Parathyroid adenoma (tissue), 2 donors: ENCODE measurements around the gene CCL13.

Experiments used
- H2AFZ ChIP-seq: fragments of 300-600 bp; sonication (generic); one replicate; pipeline ENCODE4 v1.7.0; 2017; ENCODE audit warnings: antibody characterized with exemption, mild to moderate bottlenecking
- H3K27ac ChIP-seq: fragments of 300-600 bp; sonication (generic); one replicate; pipeline ENCODE4 v1.7.0; 2017
- H3K27me3 ChIP-seq: fragments of 300-600 bp; sonication (generic); one replicate; pipeline ENCODE4 v1.7.0; 2017; ENCODE audit warnings: low read length; ENCODE audit not compliant: control insufficient read depth, insufficient read depth
- H3K36me3 ChIP-seq: fragments of 300-600 bp; sonication (generic); one replicate; pipeline ENCODE4 v1.7.0; 2017; ENCODE audit warnings: low read length; ENCODE audit not compliant: control insufficient read depth, insufficient read depth
- H3K4me1 ChIP-seq: fragments of 300-600 bp; sonication (generic); one replicate; pipeline ENCODE4 v1.7.0; 2017; ENCODE audit warnings: control low read depth
- H3K4me2 ChIP-seq: fragments of 300-600 bp; sonication (generic); one replicate; pipeline ENCODE4 v1.7.0; 2017; ENCODE audit warnings: low read length
- H3K4me3 ChIP-seq: fragments of 300-600 bp; sonication (generic); one replicate; pipeline ENCODE4 v1.7.0; 2017; ENCODE audit warnings: low read depth, low read length
- H3K79me2 ChIP-seq: fragments of 300-600 bp; sonication (generic); one replicate; pipeline ENCODE4 v1.7.0; 2017; ENCODE audit warnings: control low read depth
- H3K9ac ChIP-seq: fragments of 300-600 bp; sonication (generic); one replicate; pipeline ENCODE4 v1.7.0; 2017; ENCODE audit warnings: mild to moderate bottlenecking
- H3K9me3 ChIP-seq: fragments of 300-600 bp; sonication (generic); one replicate; pipeline ENCODE4 v1.7.0; 2017; ENCODE audit warnings: low read length; ENCODE audit not compliant: control insufficient read depth
- TF ChIP-seq, protein P1 (sequence below): fragments of 300-600 bp; sonication (generic); IDR thresholded peaks from one replicate; pipeline ENCODE4 v1.7.0; 2017; ENCODE audit warnings: antibody characterized with exemption, mild to moderate bottlenecking
- donor health status: primary hyperparathyroidism.

Gene CCL13

DNA sequence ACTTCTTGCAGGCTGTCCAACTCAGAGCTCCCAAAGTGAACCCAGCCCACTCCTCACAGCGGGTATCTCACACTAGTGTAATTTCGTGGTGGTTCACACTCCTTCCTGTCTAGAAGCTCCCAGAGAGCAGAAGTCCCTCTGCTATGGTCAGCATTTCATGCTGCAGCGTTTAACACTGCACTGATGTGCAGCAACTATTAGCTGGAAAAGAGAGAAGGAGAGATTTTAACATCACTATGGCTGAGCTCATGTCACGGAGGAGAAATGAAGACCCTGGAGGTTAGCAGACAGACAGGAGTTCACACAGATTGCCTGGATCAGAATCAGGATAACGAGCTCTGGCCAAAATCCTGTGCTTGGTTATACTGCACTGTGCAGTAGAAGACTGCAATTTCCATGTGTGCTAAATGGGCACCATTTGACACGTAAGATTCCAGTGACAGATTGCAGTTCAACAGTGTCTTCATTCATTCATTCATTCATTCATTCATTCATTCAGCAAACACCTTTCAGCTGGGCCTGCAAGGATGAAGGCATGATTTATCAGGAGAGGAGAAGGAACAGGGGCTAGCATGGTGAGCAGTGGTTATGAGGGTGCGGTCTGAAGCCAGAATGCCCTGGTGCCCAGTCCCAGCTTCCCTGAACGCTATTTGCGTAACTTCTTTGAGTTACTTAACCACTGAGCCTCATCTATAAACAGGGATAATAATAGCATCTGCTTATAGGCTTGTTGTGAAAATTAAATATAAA, 12.1 kb downstream of the CCL13 start:
- no peaks in the 10 kb centered on the region for H3K79me2 ChIP-seq
- H3K4me3 ChIP-seq = no peak overlapping the region
- no peaks in the 10 kb centered on the region for H3K27me3 ChIP-seq
- H3K4me1 ChIP-seq = no peaks in the 10 kb centered on the region
- no peak overlapping the region for H3K9ac ChIP-seq
- no peak overlapping the region for H2AFZ ChIP-seq
- H3K9me3 ChIP-seq = no peaks in the 10 kb centered on the region
- no peaks in the 10 kb centered on the region for H3K36me3 ChIP-seq
- no peak overlapping the region for H3K4me2 ChIP-seq
- TF ChIP-seq, protein P1, sequence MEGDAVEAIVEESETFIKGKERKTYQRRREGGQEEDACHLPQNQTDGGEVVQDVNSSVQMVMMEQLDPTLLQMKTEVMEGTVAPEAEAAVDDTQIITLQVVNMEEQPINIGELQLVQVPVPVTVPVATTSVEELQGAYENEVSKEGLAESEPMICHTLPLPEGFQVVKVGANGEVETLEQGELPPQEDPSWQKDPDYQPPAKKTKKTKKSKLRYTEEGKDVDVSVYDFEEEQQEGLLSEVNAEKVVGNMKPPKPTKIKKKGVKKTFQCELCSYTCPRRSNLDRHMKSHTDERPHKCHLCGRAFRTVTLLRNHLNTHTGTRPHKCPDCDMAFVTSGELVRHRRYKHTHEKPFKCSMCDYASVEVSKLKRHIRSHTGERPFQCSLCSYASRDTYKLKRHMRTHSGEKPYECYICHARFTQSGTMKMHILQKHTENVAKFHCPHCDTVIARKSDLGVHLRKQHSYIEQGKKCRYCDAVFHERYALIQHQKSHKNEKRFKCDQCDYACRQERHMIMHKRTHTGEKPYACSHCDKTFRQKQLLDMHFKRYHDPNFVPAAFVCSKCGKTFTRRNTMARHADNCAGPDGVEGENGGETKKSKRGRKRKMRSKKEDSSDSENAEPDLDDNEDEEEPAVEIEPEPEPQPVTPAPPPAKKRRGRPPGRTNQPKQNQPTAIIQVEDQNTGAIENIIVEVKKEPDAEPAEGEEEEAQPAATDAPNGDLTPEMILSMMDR = no peak
- H3K27ac ChIP-seq = no peak overlapping the region

DNA sequence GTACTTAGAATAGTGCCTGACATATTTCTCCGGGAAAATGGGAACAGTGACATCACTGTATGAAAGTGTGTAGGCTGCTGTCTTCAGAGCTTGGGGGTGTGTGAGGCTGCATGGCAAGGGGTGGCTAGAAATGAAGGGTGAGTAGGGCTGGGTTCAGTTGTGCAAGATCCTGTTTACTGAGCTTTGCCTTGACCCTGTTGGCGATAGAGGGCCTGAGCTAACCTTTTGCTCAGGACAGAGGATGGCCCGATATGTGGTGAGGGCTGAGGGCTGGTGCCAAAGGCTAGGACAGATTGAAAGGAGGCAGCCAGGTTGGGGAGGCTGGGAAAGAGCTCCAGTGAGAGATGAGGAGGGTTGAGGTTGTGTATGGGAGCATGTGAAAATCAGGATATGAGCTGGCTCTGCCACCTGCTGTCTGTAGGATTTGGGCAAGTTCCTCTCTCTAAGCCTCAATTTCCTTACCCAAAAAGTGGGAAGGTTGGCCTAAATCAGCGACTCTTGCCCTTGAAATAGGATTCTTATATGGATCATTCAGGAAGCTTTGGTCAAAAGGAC, 12.7 kb downstream of the CCL13 start:
- no peaks in the 10 kb centered on the region for H3K79me2 ChIP-seq
- H3K9ac ChIP-seq = no peak overlapping the region
- TF ChIP-seq, protein P1 = no peak
- H3K36me3 ChIP-seq = no peaks in the 10 kb centered on the region
- no peak overlapping the region for H3K4me2 ChIP-seq
- H2AFZ ChIP-seq = no peak overlapping the region
- no peak overlapping the region for H3K4me3 ChIP-seq
- H3K4me1 ChIP-seq = no peaks in the 10 kb centered on the region
- no peak overlapping the region for H3K27ac ChIP-seq
- H3K27me3 ChIP-seq = no peaks in the 10 kb centered on the region
- no peaks in the 10 kb centered on the region for H3K9me3 ChIP-seq

DNA sequence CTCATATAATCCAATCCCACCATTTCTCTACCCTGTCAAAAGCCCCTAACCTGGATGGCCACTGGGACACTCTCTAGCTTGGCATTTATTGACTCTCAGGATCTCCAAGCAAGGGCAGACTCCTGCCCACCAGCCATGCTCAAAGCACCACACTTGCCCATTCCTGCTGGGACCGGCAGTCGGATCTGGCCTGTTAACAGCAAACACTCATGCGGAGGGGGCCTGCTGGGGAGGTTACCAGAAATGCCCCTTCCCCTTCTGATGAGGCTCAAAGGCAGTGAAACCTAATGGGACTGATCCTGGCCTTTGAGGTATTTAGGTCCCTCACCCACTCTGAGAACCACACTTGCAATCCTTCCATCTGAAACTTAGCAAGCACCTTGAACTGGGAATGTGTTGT, 13.3 kb downstream of the CCL13 start:
- Histone ChIP-seq H3K9me3 (no peaks in the 10 kb centered on the region), H3K4me3 (no peak overlapping the region), H3K9ac (no peak overlapping the region), H2AFZ (no peak overlapping the region), H3K36me3 (no peaks in the 10 kb centered on the region), H3K27ac (no peak overlapping the region), H3K27me3 (no peaks in the 10 kb centered on the region), H3K79me2 (no peaks in the 10 kb centered on the region), H3K4me1 (no peaks in the 10 kb centered on the region), H3K4me2 (no peak overlapping the region)
- TF ChIP-seq, protein P1 = no peak

DNA sequence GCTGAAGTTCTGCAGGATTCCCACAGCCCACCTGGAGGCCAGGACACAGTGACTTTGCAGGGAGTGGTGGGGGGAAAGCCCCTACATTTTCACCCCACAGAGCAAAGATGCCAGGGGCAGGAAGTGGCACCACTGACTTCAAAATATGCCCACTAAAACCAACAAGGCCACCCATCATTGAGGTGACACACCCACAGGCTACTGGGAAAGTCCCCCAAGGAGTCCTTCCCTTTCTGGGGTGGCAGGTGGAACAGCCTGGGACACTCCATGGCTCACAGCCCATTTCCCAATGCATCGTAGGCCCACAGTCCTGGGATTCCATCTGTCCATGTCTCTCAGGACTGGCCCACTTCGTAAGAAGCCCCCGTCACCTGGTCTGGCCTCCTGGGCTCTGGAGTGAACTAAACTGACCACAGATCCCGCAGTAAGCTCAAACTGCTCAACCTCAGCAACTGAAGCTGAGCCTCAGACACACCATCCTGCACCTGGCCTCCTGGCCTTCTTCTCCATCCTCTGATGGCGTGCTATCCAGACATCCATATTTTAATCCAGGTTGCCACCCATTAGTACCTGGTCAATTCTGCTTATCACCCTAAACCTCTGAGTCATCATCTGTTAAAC, 14.2 kb downstream of the CCL13 start:
- H3K79me2 ChIP-seq = no peaks in the 10 kb centered on the region
- H3K4me1 ChIP-seq = no peaks in the 10 kb centered on the region
- no peak overlapping the region for H3K9ac ChIP-seq
- no peaks in the 10 kb centered on the region for H3K27me3 ChIP-seq
- H3K36me3 ChIP-seq = no peaks in the 10 kb centered on the region
- no peak overlapping the region for H3K4me3 ChIP-seq
- H3K27ac ChIP-seq = no peak overlapping the region
- TF ChIP-seq, protein P1 = no peak
- no peaks in the 10 kb centered on the region for H3K9me3 ChIP-seq
- H3K4me2 ChIP-seq = no peak overlapping the region
- H2AFZ ChIP-seq = no peak overlapping the region
